ENCODE measurements around the gene IL15. TPM values are rescaled to one million over a fixed set of nuclear protein-coding genes. Genes with fewer than 3 reads are reported as not detected.

IL15 gene
- total RNA-seq, 1 donor from 2014 or later, result 3.5 TPM

DNA sequence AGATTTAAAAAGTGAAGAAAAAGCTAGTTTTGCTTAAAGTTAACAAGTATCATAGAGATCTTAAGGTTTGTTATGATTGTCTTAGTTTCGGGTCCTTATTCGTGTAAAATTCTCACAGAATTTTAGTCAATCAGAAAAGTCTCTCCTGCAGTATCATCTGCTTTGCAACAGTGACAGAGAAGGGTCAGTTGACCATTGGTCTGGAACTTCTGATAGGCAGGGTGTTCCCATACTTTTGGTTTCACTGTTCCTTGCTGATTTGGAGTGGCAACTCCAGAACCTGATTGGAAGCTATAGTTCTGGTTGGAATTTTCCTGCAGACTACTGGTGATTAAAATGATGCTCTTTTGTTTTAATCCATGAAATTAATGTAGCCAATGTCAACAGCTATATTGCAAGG lies 1.8 kb downstream of the IL15 start:
- peaks cover 47% of the 10 kb centered on the region for H3K4me1 Mint-ChIP-seq
- POLR2A ChIA-PET, result no interaction called here
- CTCF ChIA-PET, result no interaction called here
- DNase-seq, result no peak
- H3K36me3 Mint-ChIP-seq (ENCODE audit: low read depth), result no peaks in the 10 kb centered on the region
- ATAC-seq (ENCODE audit: low read depth), result no peak
- intact Hi-C loops (cut with micrococcal nuclease), result loop anchor here (5.0 to 10.0 kb wide), 4 partner anchors 413 to 1697 kb away; partner anchors contain the start of genes GAB1, SCOC and ZNF330
- H3K9me3 Mint-ChIP-seq, result no peaks in the 10 kb centered on the region
- no peak overlapping the region for H3K27ac Mint-ChIP-seq
- H3K27me3 Mint-ChIP-seq, result no peaks in the 10 kb centered on the region
- peak overlapping the region; percentile 39 for H3K4me3 Mint-ChIP-seq
- TF ChIP-seq, protein P1, sequence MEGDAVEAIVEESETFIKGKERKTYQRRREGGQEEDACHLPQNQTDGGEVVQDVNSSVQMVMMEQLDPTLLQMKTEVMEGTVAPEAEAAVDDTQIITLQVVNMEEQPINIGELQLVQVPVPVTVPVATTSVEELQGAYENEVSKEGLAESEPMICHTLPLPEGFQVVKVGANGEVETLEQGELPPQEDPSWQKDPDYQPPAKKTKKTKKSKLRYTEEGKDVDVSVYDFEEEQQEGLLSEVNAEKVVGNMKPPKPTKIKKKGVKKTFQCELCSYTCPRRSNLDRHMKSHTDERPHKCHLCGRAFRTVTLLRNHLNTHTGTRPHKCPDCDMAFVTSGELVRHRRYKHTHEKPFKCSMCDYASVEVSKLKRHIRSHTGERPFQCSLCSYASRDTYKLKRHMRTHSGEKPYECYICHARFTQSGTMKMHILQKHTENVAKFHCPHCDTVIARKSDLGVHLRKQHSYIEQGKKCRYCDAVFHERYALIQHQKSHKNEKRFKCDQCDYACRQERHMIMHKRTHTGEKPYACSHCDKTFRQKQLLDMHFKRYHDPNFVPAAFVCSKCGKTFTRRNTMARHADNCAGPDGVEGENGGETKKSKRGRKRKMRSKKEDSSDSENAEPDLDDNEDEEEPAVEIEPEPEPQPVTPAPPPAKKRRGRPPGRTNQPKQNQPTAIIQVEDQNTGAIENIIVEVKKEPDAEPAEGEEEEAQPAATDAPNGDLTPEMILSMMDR (IDR thresholded peaks at IDR 0.05), result no peak

DNA sequence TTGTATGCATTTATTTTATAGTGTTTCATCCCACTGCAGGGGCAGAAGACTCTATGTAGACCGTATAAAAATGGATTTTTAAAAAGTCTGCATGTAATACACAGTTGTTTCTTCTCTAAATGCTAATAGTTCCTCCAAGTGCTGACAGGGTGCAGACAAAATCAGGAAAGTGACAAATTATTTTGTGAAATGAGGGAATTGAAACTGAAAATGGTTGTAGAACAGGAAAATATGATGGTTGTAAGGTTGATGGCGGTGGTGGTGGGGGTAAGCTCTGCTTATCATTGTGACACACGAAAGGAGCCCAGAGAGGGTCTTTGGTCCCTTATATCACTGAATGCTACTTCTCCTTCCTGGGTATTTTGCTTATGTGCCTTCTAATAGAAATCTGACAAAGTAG lies 4.3 kb downstream of the IL15 start:
- DNase-seq (no peak), ATAC-seq (ENCODE audit: low read depth) (no peak)
- no peaks in the 10 kb centered on the region for H3K36me3 Mint-ChIP-seq (ENCODE audit: low read depth)
- H3K4me1 Mint-ChIP-seq, result peaks cover 53% of the 10 kb centered on the region
- no peak overlapping the region for H3K27ac Mint-ChIP-seq
- intact Hi-C loops (cut with micrococcal nuclease), result no loop called here
- POLR2A ChIA-PET, result no interaction called here
- H3K9me3 Mint-ChIP-seq, result no peaks in the 10 kb centered on the region
- CTCF ChIA-PET, result no interaction called here
- TF ChIP-seq, protein P1 (IDR thresholded peaks at IDR 0.05), result no peak
- no peaks in the 10 kb centered on the region for H3K27me3 Mint-ChIP-seq
- H3K4me3 Mint-ChIP-seq, result no peak overlapping the region

- ATAC-seq (ENCODE audit: low read depth) (no peak), DNase-seq (no peak)
- Mint-ChIP-seq H3K9me3 (no peaks in the 10 kb centered on the region), H3K27ac (no peak overlapping the region), H3K36me3 (ENCODE audit: low read depth) (no peaks in the 10 kb centered on the region), H3K27me3 (no peaks in the 10 kb centered on the region), H3K4me1 (peaks cover 48% of the 10 kb centered on the region), H3K4me3 (no peak overlapping the region)
- intact Hi-C loops (cut with micrococcal nuclease), result no loop called here
- CTCF ChIA-PET, result no interaction called here
- POLR2A ChIA-PET, result no interaction called here
- TF ChIP-seq, protein P1 (IDR thresholded peaks at IDR 0.05), result no peak
Observed at GRCh38 chr4:141642063-141642462, 5.7 kb downstream of the IL15 start.

DNA sequence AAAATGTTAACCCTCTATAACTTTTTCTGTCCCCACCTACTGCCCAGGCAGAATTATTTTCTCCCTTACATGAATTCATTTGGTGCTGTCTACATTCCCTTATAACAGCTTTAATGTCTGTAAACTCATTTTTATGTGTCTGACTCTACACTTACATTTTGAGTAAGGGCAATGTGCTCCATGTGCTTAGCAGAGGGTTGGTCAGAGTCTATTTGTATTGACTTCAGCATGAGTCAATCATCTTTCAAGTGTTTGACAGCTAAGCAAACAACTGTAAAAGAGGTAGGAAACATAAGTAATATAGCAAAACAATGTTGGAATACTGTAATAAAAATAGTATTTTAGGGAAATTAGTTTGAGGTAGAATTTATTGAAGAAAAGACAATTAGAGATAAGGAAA lies 6.3 kb downstream of the IL15 start:
- no peaks in the 10 kb centered on the region for H3K9me3 Mint-ChIP-seq
- no peaks in the 10 kb centered on the region for H3K27me3 Mint-ChIP-seq
- ChIA-PET POLR2A (no interaction called here), CTCF (no interaction called here)
- intact Hi-C loops (cut with micrococcal nuclease), result no loop called here
- no peak for DNase-seq
- no peak overlapping the region for H3K4me3 Mint-ChIP-seq
- no peaks in the 10 kb centered on the region for H3K36me3 Mint-ChIP-seq (ENCODE audit: low read depth)
- peaks cover 48% of the 10 kb centered on the region for H3K4me1 Mint-ChIP-seq
- no peak for ATAC-seq (ENCODE audit: low read depth)
- TF ChIP-seq, protein P1 (IDR thresholded peaks at IDR 0.05), result no peak
- no peak overlapping the region for H3K27ac Mint-ChIP-seq

DNA sequence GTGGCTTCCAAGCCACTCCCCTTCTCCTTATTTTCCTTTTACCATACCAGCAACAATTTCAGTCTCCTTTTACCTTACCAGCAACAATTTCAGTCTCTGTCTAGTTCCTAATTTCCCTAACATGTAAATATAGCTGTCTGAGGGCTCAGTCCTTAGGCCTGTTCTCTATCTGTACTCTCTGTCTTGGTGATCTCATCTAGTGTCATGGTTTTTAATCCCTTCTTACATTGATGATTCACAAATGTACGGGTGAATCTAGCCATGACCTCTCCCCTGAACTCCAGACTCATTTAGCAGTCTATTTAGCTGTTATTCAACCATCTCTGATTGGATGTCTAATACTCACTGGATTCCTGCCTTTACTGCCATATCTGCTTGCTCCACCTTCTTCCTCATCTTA lies 7.2 kb downstream of the IL15 start:
- Mint-ChIP-seq H3K36me3 (ENCODE audit: low read depth) (no peaks in the 10 kb centered on the region), H3K4me3 (no peak overlapping the region), H3K27me3 (no peaks in the 10 kb centered on the region), H3K9me3 (no peaks in the 10 kb centered on the region), H3K27ac (peak overlapping the region; percentile 3), H3K4me1 (peaks cover 50% of the 10 kb centered on the region)
- ATAC-seq (ENCODE audit: low read depth) (peak; percentile 68), DNase-seq (no peak)
- POLR2A ChIA-PET, result no interaction called here
- TF ChIP-seq, protein P1 (IDR thresholded peaks at IDR 0.05), result no peak
- CTCF ChIA-PET, result no interaction called here
- intact Hi-C loops (cut with micrococcal nuclease), result no loop called here

Measured in activated B cell treated with CpG ODN at 0.5 μM for 24 hours (primary cell).